ENCODE results near the gene NPFFR1. TPM values are rescaled to one million over a fixed set of nuclear protein-coding genes. Genes with fewer than 3 reads are reported as not detected.
"Not testable (repeated sequence)": the region's sequence is repeated elsewhere in the genome, so short reads cannot be mapped to it uniquely, and the experiment has no call there.

The NPFFR1 gene
- total RNA-seq, 1 experiment from 2014 or later: 0.05 TPM

- 0 out of 2 replicates have a peak, but pooled peaks have one; percentile 33 for ATAC-seq
- H3K4me3 ChIP-seq (ENCODE audit: low read depth in 2 of 2, low read length in 2 of 2): no peak overlapping the region
- POLR2A ChIA-PET: interaction anchor here (0.7 kb wide), 1 partner anchor 149 kb away, joined by 3 read pairs; no protein-coding TSS in a partner anchor
- intact Hi-C loops (cut with micrococcal nuclease; ENCODE audit: unreplicated experiment): loop anchor here (2.0 kb wide), 1 partner anchor 141 kb away; no protein-coding TSS in a partner anchor
- H3K36me3 ChIP-seq (ENCODE audit: control insufficient read depth, insufficient read depth, low read length): peaks cover 12% of the 10 kb centered on the region; the same call in 1 of the 2 replicates
- H3K27ac ChIP-seq (ENCODE audit: low read length): no peak overlapping the region
- TF ChIP-seq CTCF (IDR thresholded peaks at IDR 0.05): no peak
- no peak for TF ChIP-seq SIN3A (IDR thresholded peaks at IDR 0.05; ENCODE audit: borderline replicate concordance, insufficient read depth, low read depth, low read length)
- TF ChIP-seq TCF7L2 (IDR thresholded peaks at IDR 0.05; ENCODE audit: low read depth, low read length): no peak
- no peak for TF ChIP-seq POLR2AphosphoS5 (IDR thresholded peaks at IDR 0.05; ENCODE audit: low read depth, low read length)
- no peak for TF ChIP-seq REST (IDR thresholded peaks at IDR 0.05; ENCODE audit: insufficient read depth in 1 of 2, low read depth in 2 of 2, low read length in 1 of 2)
- peaks cover 9% of the 10 kb centered on the region for H3K4me1 ChIP-seq (ENCODE audit: control insufficient read depth, insufficient read depth, low read length)
- BruUV-seq (replicated peaks): no TSS peak
- no peaks in the 10 kb centered on the region for H3K9me3 ChIP-seq (ENCODE audit: control insufficient read depth, insufficient read depth, low read depth, low read length)
- in situ Hi-C loops (cut with HindIII; ENCODE audit: low pct_unique_long_range_greater_than_20kb, low sequenced_read_pairs): no loop called here
- no peak for DNase-seq (ENCODE audit: low read depth, low spot score)
- CTCF ChIA-PET: interaction anchor here (0.6 to 4.0 kb wide), 2 partner anchors 142 to 149 kb away, joined by 8 to 99 read pairs; no protein-coding TSS in a partner anchor
- no peaks in the 10 kb centered on the region for H3K27me3 ChIP-seq (ENCODE audit: control insufficient read depth, insufficient read depth, low read length)
These were observed 60.1 kb downstream of the NPFFR1 start for GRCh38 chr10:70223728-70224127.

- ChIA-PET POLR2A (interaction anchor here (0.7 kb wide), 1 partner anchor 150 kb away, joined by 3 read pairs; no protein-coding TSS in a partner anchor), CTCF (interaction anchor here (0.6 to 4.0 kb wide), 6 partner anchors 10 to 273 kb away, joined by 4 to 99 read pairs (median 14); partner anchors contain the start of gene PPA1)
- BruUV-seq (replicated peaks); in situ Hi-C loops (cut with HindIII; ENCODE audit: low pct_unique_long_range_greater_than_20kb, low sequenced_read_pairs); DNase-seq (ENCODE audit: low read depth, low spot score); H3K9me3 ChIP-seq (ENCODE audit: control insufficient read depth, insufficient read depth, low read depth, low read length); H3K4me1 ChIP-seq (ENCODE audit: control insufficient read depth, insufficient read depth, low read length); H3K27me3 ChIP-seq (ENCODE audit: control insufficient read depth, insufficient read depth, low read length); H3K27ac ChIP-seq (ENCODE audit: low read length); H3K4me3 ChIP-seq (ENCODE audit: low read depth in 2 of 2, low read length in 2 of 2): not testable (repeated sequence)
- intact Hi-C loops (cut with micrococcal nuclease; ENCODE audit: unreplicated experiment): loop anchor here (2.0 kb wide), 1 partner anchor 142 kb away; no protein-coding TSS in a partner anchor
- H3K36me3 ChIP-seq (ENCODE audit: control insufficient read depth, insufficient read depth, low read length): peaks cover 15% of the 10 kb centered on the region; the same call in 1 of the 2 replicates
- peak; percentile 40; the same call in 1 of the 2 replicates for ATAC-seq
These were observed 60.9 kb downstream of the NPFFR1 start for GRCh38 chr10:70222811-70223447.

All from Panc1 (cell line).